ENCODE data around the gene NR4A1. TPM values are rescaled to one million over a fixed set of nuclear protein-coding genes. Genes with fewer than 3 reads are reported as not detected.

Gene NR4A1
- total RNA-seq, 1 donor from 2014 or later, result 11.4 TPM

GRCh38 chr12:52055731-52056711 lies 4.8 kb downstream of the NR4A1 start:
- H3K4me1 Mint-ChIP-seq (ENCODE audit: unreplicated experiment), result peaks cover 10% of the 10 kb centered on the region
- DNase-seq (ENCODE audit: extremely low spot score, unreplicated experiment), result no peak
- H3K36me3 Mint-ChIP-seq, result no peaks in the 10 kb centered on the region
- no peaks in the 10 kb centered on the region for H3K9me3 Mint-ChIP-seq
- H3K4me3 Mint-ChIP-seq, result no peak overlapping the region
- TF ChIP-seq CTCF (conservative IDR thresholded peaks at IDR 0.05), result no peak
- peak overlapping the region; percentile 55 for H3K27ac Mint-ChIP-seq
- H3K27me3 Mint-ChIP-seq, result peaks cover 7% of the 10 kb centered on the region

GRCh38 chr12:52056801-52057637 lies 5.8 kb downstream of the NR4A1 start:
- Mint-ChIP-seq H3K27ac (peak overlapping the region; percentile 55), H3K9me3 (no peaks in the 10 kb centered on the region), H3K27me3 (peaks cover 2% of the 10 kb centered on the region), H3K4me1 (ENCODE audit: unreplicated experiment) (peaks cover 2% of the 10 kb centered on the region), H3K4me3 (no peak overlapping the region), H3K36me3 (no peaks in the 10 kb centered on the region)
- TF ChIP-seq CTCF (conservative IDR thresholded peaks at IDR 0.05), result no peak
- DNase-seq (ENCODE audit: extremely low spot score, unreplicated experiment), result peak; percentile 52

- no peaks in the 10 kb centered on the region for H3K36me3 Mint-ChIP-seq
- H3K4me1 Mint-ChIP-seq (ENCODE audit: unreplicated experiment), result no peaks in the 10 kb centered on the region
- no peaks in the 10 kb centered on the region for H3K27me3 Mint-ChIP-seq
- no peak overlapping the region for H3K4me3 Mint-ChIP-seq
- no peaks in the 10 kb centered on the region for H3K9me3 Mint-ChIP-seq
- TF ChIP-seq CTCF (conservative IDR thresholded peaks at IDR 0.05), result no peak
- no peak for DNase-seq (ENCODE audit: extremely low spot score, unreplicated experiment)
- peak overlapping the region; percentile 69 for H3K27ac Mint-ChIP-seq
Observed at GRCh38 chr12:52057638-52058576, 6.7 kb downstream of the NR4A1 start.

DNA sequence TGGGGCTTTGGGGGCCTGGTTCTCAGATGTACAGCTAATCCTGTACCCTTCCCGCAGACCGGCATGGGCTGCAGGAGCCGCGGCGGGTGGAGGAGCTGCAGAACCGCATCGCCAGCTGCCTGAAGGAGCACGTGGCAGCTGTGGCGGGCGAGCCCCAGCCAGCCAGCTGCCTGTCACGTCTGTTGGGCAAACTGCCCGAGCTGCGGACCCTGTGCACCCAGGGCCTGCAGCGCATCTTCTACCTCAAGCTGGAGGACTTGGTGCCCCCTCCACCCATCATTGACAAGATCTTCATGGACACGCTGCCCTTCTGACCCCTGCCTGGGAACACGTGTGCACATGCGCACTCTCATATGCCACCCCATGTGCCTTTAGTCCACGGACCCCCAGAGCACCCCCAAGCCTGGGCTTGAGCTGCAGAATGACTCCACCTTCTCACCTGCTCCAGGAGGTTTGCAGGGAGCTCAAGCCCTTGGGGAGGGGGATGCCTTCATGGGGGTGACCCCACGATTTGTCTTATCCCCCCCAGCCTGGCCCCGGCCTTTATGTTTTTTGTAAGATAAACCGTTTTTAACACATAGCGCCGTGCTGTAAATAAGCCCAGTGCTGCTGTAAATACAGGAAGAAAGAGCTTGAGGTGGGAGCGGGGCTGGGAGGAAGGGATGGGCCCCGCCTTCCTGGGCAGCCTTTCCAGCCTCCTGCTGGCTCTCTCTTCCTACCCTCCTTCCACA lies 7.6 kb downstream of the NR4A1 start:
- Mint-ChIP-seq H3K36me3 (no peaks in the 10 kb centered on the region), H3K9me3 (no peaks in the 10 kb centered on the region), H3K27ac (peak overlapping the region; percentile 69), H3K4me1 (ENCODE audit: unreplicated experiment) (no peaks in the 10 kb centered on the region), H3K27me3 (no peaks in the 10 kb centered on the region), H3K4me3 (no peak overlapping the region)
- TF ChIP-seq CTCF (conservative IDR thresholded peaks at IDR 0.05), result no peak
- peak; percentile 65 for DNase-seq (ENCODE audit: extremely low spot score, unreplicated experiment)

Data from type B pancreatic cell (in vitro differentiated cells).